CD4-positive, alpha-beta T cell treated with Interleukin-4 for 4 hours (primary cell): ENCODE results near the gene LYPD1.

ENCODE experiments used
- DNase-seq: peaks from one replicate; pipeline ENCODE4 v3.0.0-alpha.2; 2020

LYPD1 gene

GRCh38 chr2:132632000-132632649, 37.9 kb downstream of the LYPD1 start:
- no peak for DNase-seq

- no peak for DNase-seq
Measured at GRCh38 chr2:132627536-132627935, 42.5 kb downstream of the LYPD1 start.

DNA sequence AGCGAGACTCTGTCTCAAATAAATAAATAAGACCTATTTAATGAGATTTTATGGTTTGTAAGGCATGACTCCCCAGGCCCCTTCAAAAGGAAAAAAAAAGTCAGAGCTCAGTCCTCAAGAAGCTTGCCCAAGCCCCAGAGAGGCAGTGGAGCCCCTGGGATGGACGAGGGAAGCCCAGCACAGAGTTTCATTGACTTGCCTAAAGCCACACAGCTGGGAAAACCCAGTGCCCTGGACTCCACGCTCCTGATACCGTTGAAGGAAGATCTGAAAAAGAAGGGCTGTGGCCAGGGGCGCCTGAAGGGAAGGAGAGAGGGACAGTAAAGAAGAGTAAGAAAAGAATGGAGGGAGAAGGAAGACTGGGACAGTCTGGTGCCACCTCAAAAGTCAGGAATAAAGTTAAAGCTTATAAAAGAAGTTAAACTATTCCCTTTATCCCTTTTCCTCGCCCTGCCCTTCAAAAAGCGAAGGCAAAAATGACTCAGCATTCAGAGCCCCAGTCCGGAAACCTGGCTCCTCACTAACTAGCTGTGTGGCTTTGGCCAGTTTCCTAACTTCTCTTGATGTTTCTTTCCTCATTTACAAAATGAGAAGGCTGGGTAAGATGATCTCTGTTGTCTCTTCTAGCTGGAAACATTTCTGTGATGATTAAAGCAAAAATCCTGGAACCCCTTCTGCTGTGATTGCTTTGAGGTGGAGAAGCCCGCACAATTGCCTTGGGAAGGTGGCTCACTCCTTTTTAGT, 46.7 kb downstream of the LYPD1 start:
- no peak for DNase-seq

DNA sequence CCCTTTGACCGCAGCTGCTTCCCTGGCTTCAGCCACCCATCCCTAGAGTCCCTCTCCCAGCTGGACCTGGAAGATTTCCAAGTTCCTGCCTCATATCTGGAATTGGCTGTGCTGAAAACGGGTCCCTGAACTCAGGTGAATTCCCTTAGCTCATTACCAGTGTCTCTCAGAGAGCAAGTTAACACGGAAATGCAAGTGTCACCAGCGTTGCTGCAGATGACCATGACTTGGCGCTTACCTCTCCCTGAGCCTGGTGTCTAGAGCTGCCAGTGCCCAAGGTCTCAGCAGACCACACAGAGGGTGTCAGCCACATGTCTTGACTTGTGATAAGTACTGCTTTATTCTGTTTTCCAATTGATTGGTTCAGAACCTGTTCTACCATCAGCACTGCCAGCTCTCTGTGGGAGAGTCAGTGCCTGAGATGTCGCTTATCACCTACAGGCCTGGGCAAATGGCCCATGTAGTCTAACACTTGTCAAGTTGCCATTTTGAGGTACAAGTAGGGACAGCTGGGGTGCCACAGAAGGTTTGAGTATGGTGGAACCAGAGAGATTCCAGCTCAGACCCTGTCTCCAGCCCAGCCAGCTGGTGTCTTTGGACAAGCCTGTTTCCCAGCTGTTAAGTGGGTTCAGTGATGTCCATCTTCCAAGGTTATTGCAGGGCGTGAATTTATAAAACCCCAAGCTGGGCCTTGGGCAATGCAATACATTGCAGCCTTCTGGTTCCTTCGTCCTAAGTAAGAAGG, 48.7 kb downstream of the LYPD1 start:
- DNase-seq: no peak

DNA sequence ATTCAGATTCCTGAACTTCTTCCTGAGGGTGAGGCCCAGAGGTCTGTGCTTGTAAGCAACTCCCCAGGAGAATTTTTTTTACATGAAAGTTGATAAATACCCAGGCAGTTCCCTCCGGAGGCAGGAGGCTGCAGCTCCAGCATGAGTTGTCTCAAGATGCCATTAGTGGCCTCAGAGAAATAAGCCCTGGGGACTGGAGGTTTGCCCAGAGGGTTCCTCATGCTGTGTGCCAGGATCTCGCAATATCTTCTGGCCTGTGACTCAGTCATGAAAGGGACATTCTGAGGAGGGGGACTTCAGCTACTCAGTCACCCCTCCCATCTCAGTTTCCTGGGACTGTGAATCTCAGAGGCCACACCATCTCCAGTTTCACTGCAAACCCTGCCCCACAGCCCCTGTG, 49.9 kb downstream of the LYPD1 start:
- DNase-seq: no peak

DNA sequence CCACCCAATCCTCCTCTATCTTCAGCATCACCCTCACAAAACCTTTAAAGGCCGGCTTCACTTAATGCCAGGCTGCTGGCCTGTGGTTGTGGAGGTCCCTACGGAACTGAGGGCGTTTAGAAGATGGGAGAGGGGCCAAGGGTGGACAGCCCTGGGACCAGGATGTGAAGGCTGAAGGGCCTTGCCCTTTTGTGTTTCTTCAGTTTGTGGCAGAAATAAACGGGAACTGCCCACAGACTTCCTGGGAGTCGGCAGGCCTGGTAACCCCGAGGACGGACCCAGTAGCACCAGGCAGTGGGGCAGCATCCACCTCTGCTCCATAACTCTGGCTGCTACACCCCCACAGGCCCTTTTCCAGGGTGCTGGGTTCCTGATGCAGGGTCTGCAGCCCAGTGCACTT, 51.3 kb downstream of the LYPD1 start:
- no peak for DNase-seq

GRCh38 chr2:132617989-132618388, 52.0 kb downstream of the LYPD1 start:
- no peak for DNase-seq

DNA sequence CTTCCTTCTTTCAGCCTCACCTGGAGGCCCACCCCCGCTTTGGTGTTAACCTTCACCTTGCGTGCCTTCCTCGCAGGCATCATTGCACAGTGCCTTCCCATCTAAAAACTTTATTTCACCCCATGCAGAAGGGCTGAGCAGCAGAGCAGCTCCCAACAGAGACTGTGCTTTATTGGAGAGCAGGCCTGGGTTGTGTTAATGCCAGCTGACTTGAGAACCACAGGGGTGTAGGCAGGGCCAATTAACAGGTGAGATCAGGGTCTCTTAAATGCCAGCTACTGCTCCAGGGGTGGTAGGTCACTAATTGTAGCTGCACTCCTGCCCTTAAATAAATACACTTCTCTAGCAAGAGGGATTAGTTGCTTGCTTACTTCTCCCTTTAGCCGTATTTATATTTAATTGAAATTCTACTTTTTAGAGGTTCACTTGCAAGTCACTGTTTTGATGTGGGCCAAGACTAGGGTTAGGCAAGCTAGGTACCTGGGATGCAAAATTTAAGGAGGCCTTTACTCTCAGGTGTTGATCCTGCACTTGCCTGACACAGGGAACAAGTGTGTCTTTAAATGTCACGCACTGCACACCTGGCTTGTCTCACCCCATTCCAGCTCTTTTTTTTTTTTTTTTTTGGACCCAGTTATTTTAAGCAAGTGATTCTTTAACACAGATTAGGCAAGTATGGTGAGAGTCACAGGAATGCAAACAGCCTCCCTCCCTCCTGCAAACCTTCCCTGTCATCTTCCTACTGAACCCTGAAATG, 54.5 kb downstream of the LYPD1 start:
- no peak for DNase-seq

- DNase-seq: no peak
Measured at GRCh38 chr2:132611719-132612118, 58.3 kb downstream of the LYPD1 start.

- DNase-seq: no peak
Measured at GRCh38 chr2:132609101-132609890, 60.7 kb downstream of the LYPD1 start.

- DNase-seq: no peak
Measured at GRCh38 chr2:132608311-132608710, 61.7 kb downstream of the LYPD1 start.

- DNase-seq: no peak
Measured at GRCh38 chr2:132607426-132608090, 62.4 kb downstream of the LYPD1 start.

DNA sequence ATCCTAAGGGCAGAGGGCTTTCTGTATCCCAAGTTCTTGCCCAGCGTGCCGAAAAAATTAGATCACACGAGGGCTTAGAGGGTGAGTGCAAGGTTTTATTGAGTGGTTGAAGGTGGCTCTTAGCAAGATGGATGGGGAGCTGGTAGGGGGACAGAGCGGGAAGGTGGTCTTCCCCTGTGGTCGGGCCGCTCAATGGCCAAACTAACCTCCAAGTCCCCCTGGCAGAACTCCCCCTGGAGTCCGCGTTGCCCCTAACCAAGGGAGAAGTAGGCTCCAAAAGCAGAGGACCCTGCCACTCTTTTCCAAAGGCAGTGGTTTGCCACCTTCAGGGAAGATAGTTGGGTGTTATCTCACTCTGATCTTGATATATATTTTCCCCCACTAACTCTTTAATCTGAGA, 63.4 kb downstream of the LYPD1 start:
- DNase-seq: no peak

DNA sequence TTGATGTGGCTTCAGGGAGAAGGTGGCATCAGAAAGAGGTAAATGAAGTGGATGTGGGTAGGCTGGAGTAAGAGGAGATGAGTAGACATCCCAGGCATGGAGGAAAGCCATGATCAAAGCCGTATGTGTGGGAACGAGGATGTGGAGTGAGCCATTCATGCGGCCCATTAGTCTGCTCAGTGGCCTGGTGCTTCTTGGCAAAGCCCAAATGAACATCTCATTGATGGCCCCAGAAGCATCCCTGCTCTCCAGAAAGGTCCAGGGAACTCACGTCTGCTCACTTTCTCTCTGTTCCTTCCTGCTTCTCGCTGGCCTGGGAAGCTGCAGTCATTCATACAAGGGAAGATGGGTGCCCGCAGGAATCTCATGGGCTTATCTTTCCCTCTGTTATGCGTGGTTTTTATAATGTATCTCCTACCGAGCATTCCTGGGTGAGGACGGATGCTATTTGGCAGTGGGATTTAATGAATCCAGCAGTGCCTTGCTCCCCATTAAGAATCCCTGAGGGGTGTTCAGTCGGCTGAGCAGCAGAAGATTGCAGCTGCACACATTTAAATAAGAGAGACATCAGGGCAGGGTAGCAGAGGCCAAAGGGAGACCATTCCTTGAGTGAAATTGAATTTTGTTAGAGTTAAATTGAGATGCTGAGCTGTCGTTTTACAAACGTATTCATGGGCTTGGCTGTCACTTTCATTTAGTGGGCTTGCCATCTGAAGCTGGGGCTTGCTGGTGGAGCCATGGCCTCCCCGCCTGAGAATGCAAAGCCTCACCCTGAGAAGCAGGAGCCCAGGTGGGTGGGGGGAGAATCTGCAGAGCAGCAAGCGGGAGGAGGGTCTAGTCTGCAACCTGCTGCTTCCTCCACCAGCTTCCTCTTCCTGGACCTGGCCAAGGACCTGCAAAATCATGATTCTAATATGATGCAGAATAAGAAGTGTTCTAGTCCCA, 64.5 kb downstream of the LYPD1 start:
- DNase-seq: no peak

DNA sequence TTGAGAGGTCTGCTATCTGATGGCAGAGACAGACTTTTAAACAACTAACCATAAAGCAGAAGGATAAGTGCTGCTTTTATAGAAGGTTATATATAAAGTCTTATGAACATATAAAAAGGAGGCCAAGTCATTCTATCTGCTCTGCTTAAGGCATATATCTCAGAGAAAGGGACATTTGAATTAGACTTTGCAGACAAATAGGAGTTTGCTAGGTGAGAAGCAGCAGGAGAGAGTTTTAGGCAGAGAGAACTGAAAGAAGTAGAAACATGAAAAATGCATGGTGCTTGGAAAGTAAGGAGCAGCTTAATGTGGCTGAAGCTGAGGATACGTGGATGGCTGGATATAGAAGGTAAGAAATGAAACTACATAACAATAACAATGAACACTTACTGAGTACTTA, 65.4 kb downstream of the LYPD1 start:
- DNase-seq: no peak

DNA sequence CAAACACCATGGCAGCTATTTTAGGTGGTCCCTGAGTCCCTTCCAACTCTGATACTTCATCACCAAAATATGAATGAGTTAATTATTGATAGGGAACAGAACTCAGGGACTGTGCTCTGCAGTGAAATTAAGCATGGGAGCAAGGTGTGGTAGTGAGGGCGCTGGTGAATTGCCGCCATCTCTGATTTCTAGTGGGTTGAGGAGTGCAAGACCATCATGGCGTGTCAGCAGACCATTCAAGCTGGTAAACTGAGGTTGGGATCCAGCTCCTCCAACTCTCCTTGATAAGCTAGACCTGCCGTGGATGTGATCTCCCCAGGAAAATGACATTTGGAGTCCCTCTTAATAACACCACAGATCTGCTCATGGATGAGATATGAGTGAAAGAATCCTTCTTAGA, 70.4 kb downstream of the LYPD1 start:
- no peak for DNase-seq

DNA sequence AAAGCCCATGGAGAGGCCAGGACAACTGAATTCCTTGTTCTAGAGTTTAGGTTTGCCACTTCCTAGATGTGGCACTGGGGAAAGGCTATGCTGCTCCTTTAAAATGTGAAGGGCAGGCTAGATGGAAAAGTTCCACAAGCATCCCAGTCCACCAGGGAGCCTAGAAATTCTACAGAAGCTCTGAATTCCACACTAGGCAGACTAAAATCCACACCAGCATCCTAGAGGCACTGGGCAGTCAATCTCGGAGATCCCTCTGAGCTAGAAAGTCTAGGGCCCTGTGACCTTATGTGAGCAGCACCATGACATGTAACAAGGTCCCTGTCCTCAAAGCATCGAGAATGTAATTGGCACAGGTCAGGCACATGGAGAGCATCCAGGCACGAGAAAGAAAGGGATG, 71.5 kb downstream of the LYPD1 start:
- DNase-seq: no peak

- DNase-seq: no peak
Measured at GRCh38 chr2:132597831-132598230, 72.2 kb downstream of the LYPD1 start.

DNA sequence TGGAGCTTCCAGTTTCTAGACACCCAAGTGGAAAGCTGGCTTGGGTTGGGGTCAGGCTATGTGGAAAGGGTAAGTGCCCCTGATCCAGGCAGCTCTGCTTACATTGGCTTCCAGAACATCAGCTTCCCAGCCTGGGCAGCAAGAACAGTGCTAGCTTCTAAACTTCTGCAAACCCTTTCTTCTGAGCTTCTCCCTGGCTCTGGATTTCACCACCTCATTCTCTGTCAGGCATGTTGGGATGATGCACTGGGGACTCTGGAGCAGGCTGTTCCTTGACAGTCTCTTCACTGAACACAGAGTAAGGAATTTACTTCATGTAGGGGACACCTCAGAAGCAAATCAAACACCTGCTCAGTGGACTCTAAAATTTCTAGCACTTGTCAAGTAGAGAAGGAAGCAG, 72.8 kb downstream of the LYPD1 start:
- no peak for DNase-seq

DNA sequence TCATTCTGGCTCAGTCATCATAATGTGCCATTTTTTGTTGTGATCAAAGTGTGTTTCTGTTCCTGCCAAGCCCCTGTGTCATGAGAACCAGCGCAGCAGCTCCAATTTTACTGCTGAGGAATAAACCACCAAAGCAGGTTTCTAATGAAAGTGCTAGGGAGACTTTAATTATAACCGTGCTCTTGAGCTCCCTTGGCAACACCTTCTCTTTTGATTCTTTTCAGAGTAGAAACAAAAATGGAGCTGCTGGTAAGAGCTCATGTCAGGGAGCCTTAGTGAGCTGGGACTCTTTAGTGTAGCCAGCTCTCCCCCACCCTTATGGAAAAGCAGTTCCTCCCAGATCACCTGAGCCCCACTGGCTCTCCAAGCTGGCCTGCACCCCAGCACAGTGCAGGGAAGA, 74.3 kb downstream of the LYPD1 start:
- DNase-seq: no peak

DNA sequence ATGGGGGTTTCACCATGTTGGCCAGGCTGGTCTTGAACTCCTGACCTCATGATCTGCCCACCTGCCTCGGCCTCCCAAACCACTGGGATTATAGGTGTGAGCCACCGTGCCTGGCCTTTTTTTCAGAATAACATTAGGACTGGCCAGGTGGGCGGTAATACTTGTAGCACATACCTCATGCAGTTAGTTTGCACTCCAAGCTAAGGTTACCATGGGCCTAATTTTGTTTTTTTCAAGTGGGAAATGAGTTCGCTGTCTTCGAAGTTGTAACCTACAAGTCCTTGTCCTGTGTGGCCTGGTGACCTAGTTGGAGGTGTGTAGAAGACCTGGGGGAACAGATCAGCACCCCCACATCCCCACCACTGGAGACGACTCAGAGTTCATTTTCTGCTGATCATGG, 74.8 kb downstream of the LYPD1 start:
- DNase-seq: no peak
